ENCODE data around the gene COL13A1. TPM values are rescaled to one million over a fixed set of nuclear protein-coding genes. Genes with fewer than 3 reads are reported as not detected.

The COL13A1 gene
- total RNA-seq, 1 experiment from 2014 or later: 3.6 TPM

GRCh38 chr10:69769395-69769992 is 32.2 kb upstream of the COL13A1 start:
- Histone ChIP-seq H3K4ac (ENCODE audit: low read depth, low read length) (no peak overlapping the region), H3K27me3 (ENCODE audit: insufficient read depth, low read length) (no peaks in the 10 kb centered on the region), H2AK5ac (ENCODE audit: insufficient read length, low read length) (no peak overlapping the region), H3K9ac (ENCODE audit: extremely low read depth, insufficient read length, low read length) (no peak overlapping the region), H3K23ac (ENCODE audit: insufficient read length, low read depth, low read length) (no peak overlapping the region), H2AFZ (ENCODE audit: low read length) (no peak overlapping the region), H3K27ac (ENCODE audit: insufficient read length, low read depth, low read length) (no peak overlapping the region), H2BK12ac (ENCODE audit: insufficient read length, low read depth, low read length) (no peak overlapping the region), H3K23me2 (ENCODE audit: insufficient read length, low read depth, low read length, poor library complexity, severe bottlenecking) (no peaks in the 10 kb centered on the region), H2BK15ac (ENCODE audit: low read depth, low read length) (no peak overlapping the region), H3K9me3 (ENCODE audit: control insufficient read depth, low read depth, low read length) (no peaks in the 10 kb centered on the region), H3T11ph (ENCODE audit: low read length) (no peak overlapping the region), H4K91ac (ENCODE audit: insufficient read length, low read depth, low read length) (no peak overlapping the region), H2BK5ac (ENCODE audit: insufficient read length, low read length) (no peak overlapping the region), H2BK120ac (ENCODE audit: low read depth, low read length, poor library complexity, severe bottlenecking) (no peak overlapping the region), H3K79me2 (ENCODE audit: insufficient read depth, low read length) (no peaks in the 10 kb centered on the region), H3K18ac (ENCODE audit: insufficient read length, low read depth, low read length) (peak overlapping the region; percentile 52), H3K14ac (ENCODE audit: insufficient read depth, low read length) (peak overlapping the region; percentile 26; the same call in 1 of the 2 replicates), H2BK20ac (ENCODE audit: low read depth, low read length, poor library complexity, severe bottlenecking) (no peak overlapping the region), H4K8ac (replicated peaks; ENCODE audit: insufficient read length, low read depth, low read length) (no peak overlapping the region), H3K56ac (ENCODE audit: insufficient read length, low read depth, low read length) (no peak overlapping the region), H3K4me1 (ENCODE audit: insufficient read depth, low read length) (peaks cover 6% of the 10 kb centered on the region; the same call in 1 of the 2 replicates), H4K5ac (ENCODE audit: insufficient read length, low read depth, low read length) (no peak overlapping the region), H3K79me1 (ENCODE audit: insufficient read depth, low read depth, low read length, poor library complexity, severe bottlenecking) (no peaks in the 10 kb centered on the region), H4K20me1 (ENCODE audit: control insufficient read depth, insufficient read depth, insufficient read length) (peaks cover 2% of the 10 kb centered on the region), H3K4me2 (ENCODE audit: insufficient read depth, insufficient read length, low read length) (no peak overlapping the region)
- WGBS (ENCODE audit: extremely low coverage, insufficient read length, low lambda C conversion rate): no CpG with 5 or more reads among the region's 10 CpGs
- peaks cover 13% of the 10 kb centered on the region for H3K27me3 Mint-ChIP-seq (ENCODE audit: low read depth)
- peak overlapping the region; percentile 59 to 96 (median 75); a peak in 4 of 7 replicates for H3K27ac Mint-ChIP-seq
- H3K4me1 Mint-ChIP-seq: peaks cover 18 to 19% of the 10 kb centered on the region in 2 experiments
- H3K9me3 Mint-ChIP-seq: peaks cover 0 to 4% of the 10 kb centered on the region in 2 experiments; a peak in 2 of 5 replicates
- no peak for TF ChIP-seq CTCF (conservative IDR thresholded peaks at IDR 0.05)
- DNase-seq: peak; percentile 86
- H3K36me3 Mint-ChIP-seq (ENCODE audit: insufficient read depth in 1 of 3, low read depth in 3 of 3): no peaks in the 10 kb centered on the region
- no peak overlapping the region for H3K4me3 Mint-ChIP-seq

Data from H9 (cell line).